Measurements from ENCODE around the gene ARID1B. TPM values are rescaled to one million over a fixed set of nuclear protein-coding genes. Genes with fewer than 3 reads are reported as not detected.

The ARID1B gene
- total RNA-seq, 1 donor from 2014 or later, result 75.4 TPM

DNA sequence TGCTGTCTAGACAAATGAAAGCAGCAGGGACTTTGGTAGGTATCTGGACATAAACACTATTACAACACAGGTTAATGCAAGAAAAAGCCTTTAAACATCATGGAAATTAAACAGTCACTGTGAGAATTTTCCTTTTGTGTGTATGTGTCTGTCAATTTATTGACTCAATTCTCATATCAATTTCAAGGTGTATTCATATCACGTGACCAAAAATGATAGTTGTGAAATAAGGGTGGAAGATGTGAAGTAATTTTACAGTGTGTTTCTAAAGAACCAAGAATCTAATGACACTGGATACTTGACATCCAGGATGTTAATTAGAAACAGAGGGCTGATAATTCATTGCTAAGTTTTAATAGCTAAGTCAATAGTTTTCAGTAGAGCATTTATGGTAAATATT is 302.1 kb downstream of the ARID1B start:
- no peak overlapping the region for H3K27ac Mint-ChIP-seq (ENCODE audit: unreplicated experiment)
- H3K4me3 Mint-ChIP-seq (ENCODE audit: unreplicated experiment), result no peak overlapping the region
- H3K36me3 ChIP-seq (ENCODE audit: insufficient read depth, low read length), result no peaks in the 10 kb centered on the region
- H3K4me2 ChIP-seq (ENCODE audit: low read length), result no peak overlapping the region
- H3K27me3 ChIP-seq (ENCODE audit: insufficient read depth, low read length), result no peaks in the 10 kb centered on the region
- FAIRE-seq (no peak), DNase-seq (ENCODE audit: low read depth) (no peak)
- H4K20me1 ChIP-seq (ENCODE audit: insufficient read depth, low read length), result peaks cover 25% of the 10 kb centered on the region
- no peak overlapping the region for H3K4me3 ChIP-seq (ENCODE audit: insufficient read depth, low read depth, low read length)
- no peaks in the 10 kb centered on the region for H3K9me3 Mint-ChIP-seq (ENCODE audit: unreplicated experiment)
- no peaks in the 10 kb centered on the region for H3K9me3 ChIP-seq (ENCODE audit: insufficient read depth, low read depth, low read length)
- no peak overlapping the region for H2AFZ ChIP-seq (ENCODE audit: low read depth, low read length)
- TF ChIP-seq, protein P1, sequence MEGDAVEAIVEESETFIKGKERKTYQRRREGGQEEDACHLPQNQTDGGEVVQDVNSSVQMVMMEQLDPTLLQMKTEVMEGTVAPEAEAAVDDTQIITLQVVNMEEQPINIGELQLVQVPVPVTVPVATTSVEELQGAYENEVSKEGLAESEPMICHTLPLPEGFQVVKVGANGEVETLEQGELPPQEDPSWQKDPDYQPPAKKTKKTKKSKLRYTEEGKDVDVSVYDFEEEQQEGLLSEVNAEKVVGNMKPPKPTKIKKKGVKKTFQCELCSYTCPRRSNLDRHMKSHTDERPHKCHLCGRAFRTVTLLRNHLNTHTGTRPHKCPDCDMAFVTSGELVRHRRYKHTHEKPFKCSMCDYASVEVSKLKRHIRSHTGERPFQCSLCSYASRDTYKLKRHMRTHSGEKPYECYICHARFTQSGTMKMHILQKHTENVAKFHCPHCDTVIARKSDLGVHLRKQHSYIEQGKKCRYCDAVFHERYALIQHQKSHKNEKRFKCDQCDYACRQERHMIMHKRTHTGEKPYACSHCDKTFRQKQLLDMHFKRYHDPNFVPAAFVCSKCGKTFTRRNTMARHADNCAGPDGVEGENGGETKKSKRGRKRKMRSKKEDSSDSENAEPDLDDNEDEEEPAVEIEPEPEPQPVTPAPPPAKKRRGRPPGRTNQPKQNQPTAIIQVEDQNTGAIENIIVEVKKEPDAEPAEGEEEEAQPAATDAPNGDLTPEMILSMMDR (IDR thresholded peaks at IDR 0.05; ENCODE audit: insufficient read depth, low read depth, low read length), result no peak
- no peak for TF ChIP-seq EZH2 (IDR thresholded peaks at IDR 0.05; ENCODE audit: insufficient read depth, low read length)
- H3K36me3 Mint-ChIP-seq (ENCODE audit: low read depth, unreplicated experiment), result peaks cover 6% of the 10 kb centered on the region
- H3K79me2 ChIP-seq (ENCODE audit: insufficient read depth, low read length), result peaks cover 14% of the 10 kb centered on the region
- peaks cover 28% of the 10 kb centered on the region for H3K4me1 Mint-ChIP-seq (ENCODE audit: low read depth, unreplicated experiment)
- no peaks in the 10 kb centered on the region for H3K27me3 Mint-ChIP-seq (ENCODE audit: low read depth, unreplicated experiment)
- H3K9ac ChIP-seq (ENCODE audit: low read length), result no peak overlapping the region
- H3K27ac ChIP-seq (ENCODE audit: low read depth, low read length), result no peak overlapping the region
- peaks cover 6% of the 10 kb centered on the region for H3K4me1 ChIP-seq (ENCODE audit: insufficient read depth, low read length)

DNA sequence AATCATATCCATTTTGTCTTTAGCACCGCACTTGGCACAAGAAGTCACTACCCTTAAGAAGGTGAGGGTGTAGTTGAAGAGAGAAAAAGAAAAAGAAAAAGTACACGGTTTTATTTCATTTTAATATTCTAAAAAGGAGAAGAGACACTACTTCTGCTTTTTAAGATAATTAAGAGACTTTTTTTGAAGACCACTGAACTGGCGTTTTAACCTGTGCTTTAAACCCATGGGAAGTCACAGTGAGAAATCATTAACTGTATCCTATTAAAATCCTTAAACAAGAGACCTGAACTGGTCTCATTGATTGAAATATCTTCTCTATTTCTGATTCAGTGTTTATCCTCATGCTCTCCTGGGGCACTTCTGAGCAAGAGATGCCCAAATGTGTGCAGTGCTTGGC is 302.6 kb downstream of the ARID1B start:
- Mint-ChIP-seq H3K9me3 (ENCODE audit: unreplicated experiment) (no peaks in the 10 kb centered on the region), H3K36me3 (ENCODE audit: low read depth, unreplicated experiment) (peaks cover 4% of the 10 kb centered on the region), H3K4me3 (ENCODE audit: unreplicated experiment) (no peak overlapping the region), H3K27ac (ENCODE audit: unreplicated experiment) (no peak overlapping the region), H3K4me1 (ENCODE audit: low read depth, unreplicated experiment) (peaks cover 28% of the 10 kb centered on the region), H3K27me3 (ENCODE audit: low read depth, unreplicated experiment) (no peaks in the 10 kb centered on the region)
- no peak overlapping the region for H2AFZ ChIP-seq (ENCODE audit: low read depth, low read length)
- H3K9me3 ChIP-seq (ENCODE audit: insufficient read depth, low read depth, low read length), result no peaks in the 10 kb centered on the region
- H3K9ac ChIP-seq (ENCODE audit: low read length), result no peak overlapping the region
- no peak overlapping the region for H3K4me3 ChIP-seq (ENCODE audit: insufficient read depth, low read depth, low read length)
- no peak for DNase-seq (ENCODE audit: low read depth)
- H3K36me3 ChIP-seq (ENCODE audit: insufficient read depth, low read length), result no peaks in the 10 kb centered on the region
- TF ChIP-seq, protein P1 (IDR thresholded peaks at IDR 0.05; ENCODE audit: insufficient read depth, low read depth, low read length), result no peak
- TF ChIP-seq EZH2 (IDR thresholded peaks at IDR 0.05; ENCODE audit: insufficient read depth, low read length), result no peak
- no peak for FAIRE-seq
- H3K27ac ChIP-seq (ENCODE audit: low read depth, low read length), result no peak overlapping the region
- H3K4me1 ChIP-seq (ENCODE audit: insufficient read depth, low read length), result peaks cover 6% of the 10 kb centered on the region
- H4K20me1 ChIP-seq (ENCODE audit: insufficient read depth, low read length), result peaks cover 29% of the 10 kb centered on the region
- H3K4me2 ChIP-seq (ENCODE audit: low read length), result no peak overlapping the region
- peaks cover 14% of the 10 kb centered on the region for H3K79me2 ChIP-seq (ENCODE audit: insufficient read depth, low read length)
- no peaks in the 10 kb centered on the region for H3K27me3 ChIP-seq (ENCODE audit: insufficient read depth, low read length)

DNA sequence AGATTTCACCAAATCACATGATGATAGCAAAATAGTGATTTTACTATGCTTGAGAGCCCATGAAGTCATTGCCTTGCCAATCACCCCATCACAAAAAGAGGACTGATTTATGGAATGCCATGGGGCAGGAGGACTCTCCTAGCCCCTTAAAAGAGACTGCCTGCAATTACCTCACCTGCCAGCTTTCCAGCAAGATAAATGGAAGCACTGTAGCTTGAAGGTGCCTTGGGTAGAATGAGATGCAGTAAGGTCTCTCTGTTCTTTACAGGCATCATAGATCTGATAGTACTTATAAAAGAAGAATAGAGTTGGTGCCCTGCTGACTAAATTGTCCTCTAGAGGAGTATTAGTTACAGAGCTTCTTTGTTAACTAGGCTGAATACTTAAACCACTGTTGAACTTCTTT is 303.8 kb downstream of the ARID1B start:
- no peaks in the 10 kb centered on the region for H3K9me3 Mint-ChIP-seq (ENCODE audit: unreplicated experiment)
- Histone ChIP-seq H3K4me3 (ENCODE audit: insufficient read depth, low read depth, low read length) (no peak overlapping the region), H4K20me1 (ENCODE audit: insufficient read depth, low read length) (peaks cover 25% of the 10 kb centered on the region), H3K9ac (ENCODE audit: low read length) (no peak overlapping the region), H3K36me3 (ENCODE audit: insufficient read depth, low read length) (no peaks in the 10 kb centered on the region), H3K27ac (ENCODE audit: low read depth, low read length) (no peak overlapping the region), H2AFZ (ENCODE audit: low read depth, low read length) (no peak overlapping the region), H3K79me2 (ENCODE audit: insufficient read depth, low read length) (peaks cover 14% of the 10 kb centered on the region), H3K9me3 (ENCODE audit: insufficient read depth, low read depth, low read length) (no peaks in the 10 kb centered on the region), H3K27me3 (ENCODE audit: insufficient read depth, low read length) (no peaks in the 10 kb centered on the region), H3K4me2 (ENCODE audit: low read length) (no peak overlapping the region), H3K4me1 (ENCODE audit: insufficient read depth, low read length) (no peaks in the 10 kb centered on the region)
- H3K27ac Mint-ChIP-seq (ENCODE audit: unreplicated experiment), result no peak overlapping the region
- H3K4me3 Mint-ChIP-seq (ENCODE audit: unreplicated experiment), result no peak overlapping the region
- no peaks in the 10 kb centered on the region for H3K27me3 Mint-ChIP-seq (ENCODE audit: low read depth, unreplicated experiment)
- TF ChIP-seq, protein P1 (IDR thresholded peaks at IDR 0.05; ENCODE audit: insufficient read depth, low read depth, low read length), result no peak
- no peak for TF ChIP-seq EZH2 (IDR thresholded peaks at IDR 0.05; ENCODE audit: insufficient read depth, low read length)
- FAIRE-seq (no peak), DNase-seq (ENCODE audit: low read depth) (no peak)
- H3K4me1 Mint-ChIP-seq (ENCODE audit: low read depth, unreplicated experiment), result peaks cover 21% of the 10 kb centered on the region
- peaks cover 4% of the 10 kb centered on the region for H3K36me3 Mint-ChIP-seq (ENCODE audit: low read depth, unreplicated experiment)

Data from astrocyte (in vitro differentiated cells and primary cell).